ENCODE data around the gene TRIM38.
"Not testable (repeated sequence)": the region's sequence is repeated elsewhere in the genome, so short reads cannot be mapped to it uniquely, and the experiment has no call there.

TRIM38 gene

DNA sequence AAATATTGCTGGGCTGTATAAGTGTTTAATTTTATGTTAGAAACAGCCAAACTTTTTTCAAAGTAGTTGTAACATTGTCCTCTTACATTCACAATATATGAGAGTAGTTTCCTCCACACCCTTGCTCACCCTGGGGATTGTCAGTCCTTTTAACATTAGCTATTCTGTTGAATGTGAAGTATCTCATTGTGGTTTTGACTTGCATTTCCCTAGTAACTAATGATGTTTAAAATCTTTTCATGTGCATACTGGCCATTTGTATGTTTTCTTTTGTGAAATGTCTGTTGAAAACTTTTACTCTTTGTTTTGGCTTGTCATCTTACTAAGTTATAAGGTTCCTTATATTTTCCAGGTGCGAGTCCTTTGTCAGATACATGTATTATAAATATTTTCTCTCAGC, 32.9 kb downstream of the TRIM38 start:
- Histone ChIP-seq H3K4me3 (ENCODE audit: low read depth in 1 of 2, low read length in 2 of 2) (no peak overlapping the region), H3K9ac (ENCODE audit: low read length) (no peak overlapping the region), H3K27me3 (ENCODE audit: control insufficient read depth in 1 of 2, insufficient read depth in 2 of 2, low read length in 2 of 2) (no peaks in the 10 kb centered on the region), H3K9me3 (ENCODE audit: low read length) (no peaks in the 10 kb centered on the region), H3K27ac (ENCODE audit: low read depth, low read length) (no peak overlapping the region), H3K36me3 (ENCODE audit: insufficient read depth, low read length) (peaks cover 16% of the 10 kb centered on the region), H3K4me1 (ENCODE audit: insufficient read depth, low read length) (peaks cover 8% of the 10 kb centered on the region)

- H3K27ac ChIP-seq (ENCODE audit: low read depth, low read length), result no peak overlapping the region
- H3K4me1 ChIP-seq (ENCODE audit: insufficient read depth, low read length), result peaks cover 8% of the 10 kb centered on the region
- no peaks in the 10 kb centered on the region for H3K9me3 ChIP-seq (ENCODE audit: low read length)
- no peak overlapping the region for H3K9ac ChIP-seq (ENCODE audit: low read length)
- H3K4me3 ChIP-seq (ENCODE audit: low read depth in 1 of 2, low read length in 2 of 2), result no peak overlapping the region
- H3K36me3 ChIP-seq (ENCODE audit: insufficient read depth, low read length), result peaks cover 26% of the 10 kb centered on the region
- H3K27me3 ChIP-seq (ENCODE audit: control insufficient read depth in 1 of 2, insufficient read depth in 2 of 2, low read length in 2 of 2), result no peaks in the 10 kb centered on the region
These were observed 35.3 kb downstream of the TRIM38 start for GRCh38 chr6:25997921-25998320.

DNA sequence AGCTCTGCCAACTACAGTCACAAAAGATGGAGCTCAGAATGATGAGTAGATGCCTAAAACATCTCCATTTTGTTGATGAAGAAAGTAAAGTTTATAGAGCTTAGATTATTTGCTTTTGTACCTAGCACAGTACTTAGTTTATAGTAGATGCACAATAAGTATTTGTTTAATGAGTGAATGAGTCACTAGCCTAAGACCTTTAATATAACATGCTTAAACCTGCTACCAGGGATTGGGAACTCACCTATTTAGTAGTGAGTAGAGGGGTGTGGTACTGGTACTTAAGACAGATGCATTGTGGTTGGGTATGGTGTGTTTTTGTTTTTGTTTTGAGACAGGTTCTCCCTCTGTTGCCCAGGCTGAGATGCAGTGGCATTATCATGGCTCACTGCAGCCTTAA, 35.8 kb downstream of the TRIM38 start:
- Histone ChIP-seq H3K4me1 (ENCODE audit: insufficient read depth, low read length) (peaks cover 8% of the 10 kb centered on the region), H3K27ac (ENCODE audit: low read depth, low read length) (no peak overlapping the region), H3K9me3 (ENCODE audit: low read length) (no peaks in the 10 kb centered on the region), H3K27me3 (ENCODE audit: control insufficient read depth in 1 of 2, insufficient read depth in 2 of 2, low read length in 2 of 2) (no peaks in the 10 kb centered on the region), H3K36me3 (ENCODE audit: insufficient read depth, low read length) (peaks cover 26% of the 10 kb centered on the region), H3K4me3 (ENCODE audit: low read depth in 1 of 2, low read length in 2 of 2) (no peak overlapping the region), H3K9ac (ENCODE audit: low read length) (no peak overlapping the region)

- H3K4me1 ChIP-seq (ENCODE audit: insufficient read depth, low read length); H3K9ac ChIP-seq (ENCODE audit: low read length); H3K27ac ChIP-seq (ENCODE audit: low read depth, low read length); H3K27me3 ChIP-seq (ENCODE audit: control insufficient read depth in 1 of 2, insufficient read depth in 2 of 2, low read length in 2 of 2); H3K9me3 ChIP-seq (ENCODE audit: low read length); H3K4me3 ChIP-seq (ENCODE audit: low read depth in 1 of 2, low read length in 2 of 2): not testable (repeated sequence)
- H3K36me3 ChIP-seq (ENCODE audit: insufficient read depth, low read length), result peaks cover 26% of the 10 kb centered on the region
These were observed 36.6 kb downstream of the TRIM38 start for GRCh38 chr6:25999225-25999624.

GRCh38 chr6:26000366-26001144, 38.0 kb downstream of the TRIM38 start:
- no peaks in the 10 kb centered on the region for H3K9me3 ChIP-seq (ENCODE audit: low read length)
- peaks cover 31% of the 10 kb centered on the region for H3K36me3 ChIP-seq (ENCODE audit: insufficient read depth, low read length)
- H3K9ac ChIP-seq (ENCODE audit: low read length), result no peak overlapping the region
- no peak overlapping the region for H3K27ac ChIP-seq (ENCODE audit: low read depth, low read length)
- H3K4me1 ChIP-seq (ENCODE audit: insufficient read depth, low read length), result no peaks in the 10 kb centered on the region
- H3K4me3 ChIP-seq (ENCODE audit: low read depth in 1 of 2, low read length in 2 of 2), result no peak overlapping the region
- H3K27me3 ChIP-seq (ENCODE audit: control insufficient read depth in 1 of 2, insufficient read depth in 2 of 2, low read length in 2 of 2), result no peaks in the 10 kb centered on the region

DNA sequence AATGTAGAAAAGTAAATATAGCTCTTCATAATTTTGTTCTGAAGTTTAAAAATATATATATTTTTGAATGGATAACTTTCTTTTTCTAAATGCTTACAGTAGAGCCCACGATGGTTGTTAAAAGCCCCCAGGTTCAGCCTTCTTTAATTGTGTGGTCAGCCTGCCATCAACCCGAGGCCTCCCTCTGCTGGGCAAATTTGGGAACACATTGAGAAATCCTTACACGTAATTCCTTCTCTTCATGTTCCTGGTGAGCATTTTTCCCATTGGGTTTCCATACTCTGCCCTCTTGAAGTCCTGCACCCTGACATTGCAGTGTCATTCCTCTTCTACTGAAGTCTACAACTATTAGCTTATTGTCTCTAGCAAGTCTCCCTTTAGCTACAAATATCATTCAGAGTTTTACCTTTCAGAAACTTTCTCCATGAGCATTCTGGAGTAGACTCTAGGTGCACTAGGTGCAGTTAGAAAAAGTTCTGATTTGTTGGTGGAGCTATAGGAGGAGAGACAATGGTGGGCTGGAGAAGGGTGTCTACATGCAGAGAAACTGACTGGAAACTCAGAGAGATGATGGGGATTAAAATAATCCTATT, 40.6 kb downstream of the TRIM38 start:
- Histone ChIP-seq H3K36me3 (ENCODE audit: insufficient read depth, low read length) (peaks cover 27% of the 10 kb centered on the region), H3K27ac (ENCODE audit: low read depth, low read length) (no peak overlapping the region), H3K9me3 (ENCODE audit: low read length) (no peaks in the 10 kb centered on the region), H3K4me3 (ENCODE audit: low read depth in 1 of 2, low read length in 2 of 2) (no peak overlapping the region), H3K4me1 (ENCODE audit: insufficient read depth, low read length) (no peaks in the 10 kb centered on the region), H3K9ac (ENCODE audit: low read length) (no peak overlapping the region), H3K27me3 (ENCODE audit: control insufficient read depth in 1 of 2, insufficient read depth in 2 of 2, low read length in 2 of 2) (no peaks in the 10 kb centered on the region)

DNA sequence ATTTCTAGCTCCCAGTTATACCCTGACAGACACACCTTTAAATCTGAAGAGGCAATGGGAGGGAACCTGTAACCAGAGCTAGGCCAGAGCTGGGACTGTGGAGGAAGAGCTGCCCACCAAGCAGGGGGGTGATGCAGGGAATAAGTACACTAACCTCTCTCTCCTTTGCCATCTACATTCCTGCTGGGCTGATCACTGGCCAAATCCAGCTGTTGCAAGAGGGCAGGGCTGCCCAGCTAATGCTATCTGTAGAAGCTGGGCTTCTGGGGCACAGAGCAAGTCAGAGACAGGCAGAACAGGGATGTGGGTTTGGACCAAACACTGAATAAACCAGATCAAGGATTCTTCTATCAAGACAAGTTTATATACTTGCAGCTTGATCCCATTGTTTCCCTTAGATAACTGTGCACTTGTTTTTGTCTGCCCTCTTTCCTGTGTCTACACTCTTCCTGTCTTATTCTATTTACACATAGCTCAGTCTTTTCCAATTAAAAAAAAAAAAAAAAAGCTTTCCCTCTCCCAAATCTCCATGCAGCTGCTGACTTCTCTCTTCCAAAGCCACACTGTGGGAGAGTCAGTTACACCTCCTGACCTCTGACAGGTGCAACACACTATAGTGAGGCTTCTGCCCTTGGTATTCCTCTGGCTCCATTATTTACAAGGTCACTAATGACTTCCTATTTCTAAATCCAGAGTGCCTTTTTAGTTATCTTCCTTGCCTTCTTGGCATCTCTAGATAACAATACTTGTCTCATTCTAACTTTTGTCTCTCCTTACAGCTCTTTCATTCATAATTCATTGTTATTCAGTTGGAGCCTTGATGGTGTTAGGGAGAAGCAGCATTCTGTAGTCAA, 43.7 kb downstream of the TRIM38 start:
- Histone ChIP-seq H3K4me1 (ENCODE audit: insufficient read depth, low read length) (no peaks in the 10 kb centered on the region), H3K4me3 (ENCODE audit: low read depth in 1 of 2, low read length in 2 of 2) (no peak overlapping the region), H3K27ac (ENCODE audit: low read depth, low read length) (no peak overlapping the region), H3K27me3 (ENCODE audit: control insufficient read depth in 1 of 2, insufficient read depth in 2 of 2, low read length in 2 of 2) (no peaks in the 10 kb centered on the region), H3K9ac (ENCODE audit: low read length) (no peak overlapping the region), H3K9me3 (ENCODE audit: low read length) (no peaks in the 10 kb centered on the region), H3K36me3 (ENCODE audit: insufficient read depth, low read length) (peaks cover 7% of the 10 kb centered on the region)

- not testable (repeated sequence) for H3K9ac ChIP-seq (ENCODE audit: low read length); H3K4me1 ChIP-seq (ENCODE audit: insufficient read depth, low read length); H3K4me3 ChIP-seq (ENCODE audit: low read depth in 1 of 2, low read length in 2 of 2); H3K36me3 ChIP-seq (ENCODE audit: insufficient read depth, low read length); H3K27me3 ChIP-seq (ENCODE audit: control insufficient read depth in 1 of 2, insufficient read depth in 2 of 2, low read length in 2 of 2); H3K9me3 ChIP-seq (ENCODE audit: low read length); H3K27ac ChIP-seq (ENCODE audit: low read depth, low read length)
These were observed 44.3 kb downstream of the TRIM38 start for GRCh38 chr6:26006940-26007305.

GRCh38 chr6:26008470-26008869, 45.9 kb downstream of the TRIM38 start:
- H3K36me3 ChIP-seq (ENCODE audit: insufficient read depth, low read length), result peaks cover 5% of the 10 kb centered on the region
- no peak overlapping the region for H3K4me3 ChIP-seq (ENCODE audit: low read depth in 1 of 2, low read length in 2 of 2)
- H3K27me3 ChIP-seq (ENCODE audit: control insufficient read depth in 1 of 2, insufficient read depth in 2 of 2, low read length in 2 of 2), result no peaks in the 10 kb centered on the region
- no peaks in the 10 kb centered on the region for H3K4me1 ChIP-seq (ENCODE audit: insufficient read depth, low read length)
- H3K9ac ChIP-seq (ENCODE audit: low read length), result no peak overlapping the region
- no peaks in the 10 kb centered on the region for H3K9me3 ChIP-seq (ENCODE audit: low read length)
- no peak overlapping the region for H3K27ac ChIP-seq (ENCODE audit: low read depth, low read length)

- Histone ChIP-seq H3K4me1 (ENCODE audit: insufficient read depth, low read length) (no peaks in the 10 kb centered on the region), H3K9ac (ENCODE audit: low read length) (no peak overlapping the region), H3K36me3 (ENCODE audit: insufficient read depth, low read length) (peaks cover 2% of the 10 kb centered on the region), H3K27ac (ENCODE audit: low read depth, low read length) (no peak overlapping the region), H3K27me3 (ENCODE audit: control insufficient read depth in 1 of 2, insufficient read depth in 2 of 2, low read length in 2 of 2) (no peaks in the 10 kb centered on the region), H3K4me3 (ENCODE audit: low read depth in 1 of 2, low read length in 2 of 2) (no peak overlapping the region), H3K9me3 (ENCODE audit: low read length) (no peaks in the 10 kb centered on the region)
These were observed 47.2 kb downstream of the TRIM38 start for GRCh38 chr6:26009817-26010216.

GRCh38 chr6:26012061-26012460, 49.5 kb downstream of the TRIM38 start:
- Histone ChIP-seq H3K27ac (ENCODE audit: low read depth, low read length) (no peak overlapping the region), H3K36me3 (ENCODE audit: insufficient read depth, low read length) (no peaks in the 10 kb centered on the region), H3K4me3 (ENCODE audit: low read depth in 1 of 2, low read length in 2 of 2) (no peak overlapping the region), H3K9ac (ENCODE audit: low read length) (no peak overlapping the region), H3K27me3 (ENCODE audit: control insufficient read depth in 1 of 2, insufficient read depth in 2 of 2, low read length in 2 of 2) (no peaks in the 10 kb centered on the region), H3K9me3 (ENCODE audit: low read length) (no peaks in the 10 kb centered on the region), H3K4me1 (ENCODE audit: insufficient read depth, low read length) (no peaks in the 10 kb centered on the region)

Data from muscle layer of colon (tissue), 2 donors.